Lung (tissue), 12 donors: ENCODE data around the gene TAS2R46. TPM values are rescaled to one million over a fixed set of nuclear protein-coding genes. Genes with fewer than 3 reads are reported as not detected.

Experiments
- ATAC-seq: fragments of 200-7000 bp; cut with Tn5 transposase; one replicate; pipeline ENCODE4 v1.9.1; 2020; ENCODE audit warnings: moderate number of reproducible peaks; ENCODE audit not compliant: insufficient read depth, low FRiP score
- DNase-seq, 3 donors: peaks; one replicate each; pipeline ENCODE4 v3.0.0-alpha.2; 2013 to 2017
- H3K27ac ChIP-seq, 2 donors: one replicate each; pipeline ENCODE4 v1.5.1; 2013; ENCODE audit warnings: mild to moderate bottlenecking in 2 of 2, moderate library complexity in 2 of 2, control low read depth in 1 of 2, inconsistent platforms in 1 of 2, low read depth in 1 of 2, low read length in 1 of 2
- H3K27me3 ChIP-seq, 3 donors: one replicate each; pipeline ENCODE4 v1.5.1; 2013; ENCODE audit warnings: low read length in 2 of 3; ENCODE audit not compliant: control insufficient read depth in 3 of 3, insufficient read depth in 3 of 3
- H3K36me3 ChIP-seq, 4 donors: one replicate each; pipeline ENCODE4 v1.5.1; 2013; ENCODE audit warnings: low read length in 4 of 4, mild to moderate bottlenecking in 1 of 4, moderate library complexity in 1 of 4; ENCODE audit not compliant: control insufficient read depth in 4 of 4, insufficient read depth in 4 of 4
- H3K4me1 ChIP-seq, 5 donors: one replicate each; pipeline ENCODE4 v1.5.1; 2013; ENCODE audit warnings: low read length in 5 of 5, mild to moderate bottlenecking in 2 of 5, moderate library complexity in 1 of 5; ENCODE audit not compliant: control insufficient read depth in 5 of 5, insufficient read depth in 5 of 5
- H3K4me3 ChIP-seq: one replicate; pipeline ENCODE4 v1.5.1; 2013; ENCODE audit warnings: mild to moderate bottlenecking, control low read depth, moderate library complexity
- H3K9ac ChIP-seq, 2 donors: one replicate each; pipeline ENCODE4 v1.5.1; 2013; ENCODE audit warnings: low read length in 2 of 2, control low read depth in 1 of 2; ENCODE audit not compliant: insufficient read depth in 1 of 2
- H3K9me3 ChIP-seq, 4 donors: one replicate each; pipeline ENCODE4 v1.5.1; 2013; ENCODE audit warnings: low read length in 3 of 4, mild to moderate bottlenecking in 1 of 4, moderate library complexity in 1 of 4; ENCODE audit not compliant: control insufficient read depth in 4 of 4, insufficient read depth in 3 of 4
- CTCF ChIP-seq: IDR thresholded peaks from 2 replicates; pipeline ENCODE4 v1.5.1; 2012; ENCODE audit warnings: mild to moderate bottlenecking; ENCODE audit errors: control extremely low read depth, extremely low read depth
- WGBS, 2 donors: extraction: QIAGEN DNeasy Blood & Tissue Kit; methylation state at CpG; one replicate each; pipeline ENCODE4 v1.1.7; 2013; 5-methylcytosine and 5-hydroxymethylcytosine counted together
- polyA plus RNA-seq, 2 donors: library from polyadenylated mRNA; stranded (reverse); fragments of 200-250 nt; gene quantifications; one replicate each; pipeline ENCODE4 v1.2.1, GENCODE V29; 2013
- total RNA-seq, 2 donors: library from RNA; depleted of rRNA in 1 of 2; stranded (reverse); fragments of >200 nt in 1 of 2; gene quantifications; one replicate each; pipeline ENCODE4 v1.2.1, GENCODE V29; 2014 to 2021
- donor health status: control.
- donor health status: control.
- donor health status: Bipolar disorder and iron deficiency.
- donor health status: healthy.
- donor health status: DM: yes; HTN: yes; CAD: no.

Gene TAS2R46
- total and polyA plus RNA-seq, 4 donors: 1.6 to 11.2 TPM; not detected in 2

GRCh38 chr12:11089246-11089645 is 27.2 kb upstream of the TAS2R46 start:
- H3K27ac ChIP-seq: no peak overlapping the region
- DNase-seq (no peak), ATAC-seq (no peak)
- H3K4me1 ChIP-seq: no peaks in the 10 kb centered on the region
- no peak for TF ChIP-seq CTCF
- no peaks in the 10 kb centered on the region for H3K9me3 ChIP-seq
- no peak overlapping the region for H3K4me3 ChIP-seq
- no peak overlapping the region for H3K9ac ChIP-seq
- H3K36me3 ChIP-seq: no peaks in the 10 kb centered on the region
- no peaks in the 10 kb centered on the region for H3K27me3 ChIP-seq
- 87 to 91% methylated on average over 5 of the region's 5 CpGs for WGBS, 2 donors

- WGBS, 2 donors: 88 to 93% methylated on average over 3 of the region's 3 CpGs
- Histone ChIP-seq H3K27me3 (no peaks in the 10 kb centered on the region), H3K4me1 (no peaks in the 10 kb centered on the region), H3K9ac (no peak overlapping the region), H3K27ac (no peak overlapping the region), H3K36me3 (peaks cover 0 to 2% (median 0%) of the 10 kb centered on the region in 4 donors), H3K9me3 (peaks cover 0 to 4% (median 0%) of the 10 kb centered on the region in 4 donors), H3K4me3 (no peak overlapping the region)
- DNase-seq (no peak), ATAC-seq (no peak)
- no peak for TF ChIP-seq CTCF
Observed at GRCh38 chr12:11085419-11085818, 23.3 kb upstream of the TAS2R46 start.

- DNase-seq: no peak
- no peak overlapping the region for H3K27ac ChIP-seq
- 96 to 98% methylated on average over 2 of the region's 2 CpGs for WGBS, 2 donors
- no peak for TF ChIP-seq CTCF
- no peak overlapping the region for H3K4me3 ChIP-seq
- H3K4me1 ChIP-seq: peaks cover 0 to 4% (median 0%) of the 10 kb centered on the region in 5 donors
- H3K36me3 ChIP-seq: peaks cover 0 to 2% (median 0%) of the 10 kb centered on the region in 4 donors
- no peaks in the 10 kb centered on the region for H3K27me3 ChIP-seq
- H3K9me3 ChIP-seq: peaks cover 0 to 4% (median 0%) of the 10 kb centered on the region in 4 donors
- no peak overlapping the region for H3K9ac ChIP-seq
- ATAC-seq: no peak
Observed at GRCh38 chr12:11081987-11082386, 19.9 kb upstream of the TAS2R46 start.

GRCh38 chr12:11078246-11078645 is 16.2 kb upstream of the TAS2R46 start:
- ATAC-seq: no peak
- Histone ChIP-seq H3K9me3 (peaks cover 0 to 4% (median 0%) of the 10 kb centered on the region in 4 donors), H3K4me3 (no peak overlapping the region), H3K27ac (no peak overlapping the region), H3K36me3 (no peaks in the 10 kb centered on the region), H3K4me1 (peaks cover 0 to 7% (median 0%) of the 10 kb centered on the region in 5 donors), H3K27me3 (no peaks in the 10 kb centered on the region), H3K9ac (no peak overlapping the region)
- 94 to 98% methylated on average over 1 of the region's 1 CpG for WGBS, 2 donors
- DNase-seq: no peak
- TF ChIP-seq CTCF: no peak
